Kidney (tissue), 14 donors: Measurements from ENCODE around the gene IQSEC1. TPM values are rescaled to one million over a fixed set of nuclear protein-coding genes. Genes with fewer than 3 reads are reported as not detected.

ENCODE experiments used
- DNase-seq, 5 donors: peaks; one replicate each; pipeline ENCODE4 v3.0.0-alpha.2; 2013 to 2020
- FAIRE-seq: peaks from 2 replicates; lab custom pipeline; 2012; peaks lifted over from hg19 to GRCh38; lab: Jason Lieb, UNC
- H3K27ac ChIP-seq, 2 donors: one replicate each; pipeline ENCODE4 v1.7.0; 2013; ENCODE audit warnings: low read depth in 2 of 2, low read length in 2 of 2, inconsistent platforms in 1 of 2
- H3K27me3 ChIP-seq: one replicate; pipeline ENCODE4 v1.7.1; 2013; ENCODE audit warnings: low read length, inconsistent platforms; ENCODE audit not compliant: control insufficient read depth, insufficient read depth
- H3K36me3 ChIP-seq, 3 donors: one replicate each; pipeline versions ENCODE4 v1.7.0 to v1.7.1; 2013; ENCODE audit warnings: low read length in 3 of 3, control low read depth in 1 of 3, inconsistent platforms in 1 of 3; ENCODE audit not compliant: insufficient read depth in 3 of 3, control insufficient read depth in 2 of 3
- H3K4me1 ChIP-seq, 3 donors: one replicate each; pipeline versions ENCODE4 v1.7.0 to v1.7.1; 2013; ENCODE audit warnings: low read length in 3 of 3, inconsistent platforms in 1 of 3, low read depth in 1 of 3; ENCODE audit not compliant: control insufficient read depth in 2 of 3, insufficient read depth in 2 of 3
- H3K4me3 ChIP-seq, 3 donors: one replicate each; pipeline versions ENCODE4 v1.7.0 to v1.8.1; 2013; ENCODE audit warnings: low read length in 3 of 3, control low read depth in 1 of 3, inconsistent platforms in 1 of 3
- H3K9ac ChIP-seq, 3 donors: one replicate each; pipeline versions ENCODE4 v1.7.0 to v1.7.1; 2013; ENCODE audit warnings: low read length in 3 of 3, control low read depth in 1 of 3, inconsistent platforms in 1 of 3
- H3K9me3 ChIP-seq, 3 donors: one replicate each; pipeline versions ENCODE4 v1.7.0 to v1.7.1; 2013; ENCODE audit warnings: low read length in 3 of 3, control low read depth in 1 of 3, inconsistent platforms in 1 of 3; ENCODE audit not compliant: control insufficient read depth in 2 of 3, insufficient read depth in 1 of 3
- intact Hi-C: fragments of 100-400 bp; cut with DNase I; formaldehyde crosslinking; loops from one replicate; pipeline ENCODE4 v1.11.1; 2022
- polyA plus RNA-seq: library from polyadenylated mRNA; stranded (reverse); fragments of 350-450 nt; fragmentation: Illumina TruSeq; extraction: RNeasy Lipid Tissue Mini Kit (QIAGEN cat#74804); gene quantifications from one replicate; pipeline ENCODE4 v1.2.3, GENCODE V29; 2014; ENCODE audit warnings: low read depth, low replicate concordance; ENCODE audit not compliant: insufficient read depth
- total RNA-seq: library from RNA; stranded (reverse); fragmentation: NEBNext Ultra II Directional; extraction: Animal tissue kit (Norgen Biotek cat#: 25700); gene quantifications from one replicate; pipeline ENCODE4 v1.2.1, GENCODE V29; 2021
- TF ChIP-seq, protein P1 (sequence below): IDR thresholded peaks from 3 replicates; pipeline ENCODE4 v1.5.1; 2012; ENCODE audit warnings: mild to moderate bottlenecking, moderate library complexity, borderline replicate concordance; ENCODE audit not compliant: insufficient read depth; ENCODE audit errors: extremely low read depth
- donor health status: control.
- donor health status: control.
- donor health status: control.
- donor health status: control.
- donor health status: control.
- donor health status: DM: yes; HTN: yes; CAD: no.
- donor health status: Normal renal cell carcinoma (clear cell type).

IQSEC1 gene
- total and polyA plus RNA-seq, 2 donors from 2014 or later = 15.1 to 45.7 TPM

DNA sequence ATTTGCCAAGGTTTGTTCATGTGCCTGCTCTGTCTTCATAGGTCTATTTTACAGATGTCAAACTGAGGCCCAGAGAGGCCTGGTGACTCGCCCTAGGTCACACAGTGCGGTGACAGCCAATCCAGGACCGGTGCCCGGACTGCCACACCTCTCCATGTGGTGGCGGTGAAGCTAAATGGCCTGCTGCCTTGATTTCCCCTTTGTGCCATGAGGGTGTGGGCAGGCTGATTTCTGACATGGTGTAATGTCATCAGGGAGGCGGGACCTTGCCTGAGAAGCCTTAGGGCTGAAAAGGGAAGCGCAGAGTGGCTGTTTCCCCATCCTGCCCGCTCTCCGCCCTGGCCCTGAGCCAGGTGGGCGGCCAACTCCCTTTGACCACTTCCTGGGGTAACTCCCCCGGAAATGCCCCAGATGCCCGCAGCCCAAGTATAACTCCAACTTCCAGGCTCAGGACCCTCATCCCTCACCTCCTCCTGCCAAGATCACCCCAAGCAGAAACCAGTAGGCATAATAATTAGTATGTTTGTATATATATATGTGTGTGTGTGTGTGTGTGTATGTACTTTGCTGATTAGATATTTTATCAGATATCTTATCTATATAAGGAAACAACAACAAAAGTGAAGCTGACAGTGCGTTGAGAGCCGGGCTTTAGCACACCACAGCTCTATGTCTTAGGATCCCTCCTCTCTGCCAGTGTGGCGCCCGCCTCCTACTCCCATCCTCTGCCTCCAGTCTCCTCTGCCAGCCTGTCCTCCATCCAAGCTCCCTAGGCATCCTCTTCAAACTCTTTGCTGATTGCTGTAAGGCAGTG is 63.9 kb downstream of the IQSEC1 start:
- Histone ChIP-seq H3K4me1 (peaks cover 0 to 7% (median 0%) of the 10 kb centered on the region in 3 donors), H3K9ac (no peak overlapping the region)

DNA sequence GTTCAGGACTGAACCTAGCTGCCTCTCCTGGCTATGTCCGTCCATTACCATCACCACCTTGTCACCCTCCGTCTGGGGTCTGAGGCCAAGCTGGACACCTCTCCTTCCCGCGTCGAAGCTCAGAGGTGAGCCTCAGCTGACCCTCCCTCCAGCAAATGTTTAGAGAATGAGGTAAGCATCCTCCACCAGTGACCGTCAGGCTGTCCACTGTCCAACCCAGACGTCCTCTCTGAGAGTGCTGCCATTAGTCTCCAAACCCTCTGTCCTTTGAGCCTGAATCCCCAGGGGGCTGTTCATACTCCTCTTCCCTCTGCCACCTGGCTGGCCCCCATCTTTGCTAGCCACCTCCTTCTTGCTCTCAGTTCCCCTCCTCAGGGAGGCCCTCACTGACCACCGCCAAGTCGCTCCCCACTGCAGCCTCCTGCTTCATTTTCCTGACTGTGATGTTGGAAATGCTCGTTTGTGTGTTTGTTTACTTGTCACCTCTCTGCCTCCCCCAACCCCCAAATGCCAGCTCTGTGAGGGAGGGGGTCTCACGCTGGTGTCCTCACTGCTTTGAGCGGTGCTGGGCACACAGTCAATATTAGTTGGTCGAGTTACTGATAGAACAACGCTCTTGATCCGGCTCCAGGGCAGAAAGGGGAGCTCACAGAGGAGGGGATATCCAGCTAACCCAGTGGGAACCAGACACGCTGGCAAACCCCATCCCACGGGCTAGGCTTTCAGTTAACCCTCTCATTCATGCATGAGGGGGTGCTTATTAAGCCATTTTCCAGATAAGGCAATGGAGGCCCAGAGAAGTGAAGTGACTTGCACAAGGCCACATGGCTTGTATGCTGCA is 64.9 kb downstream of the IQSEC1 start:
- no peaks in the 10 kb centered on the region for H3K27me3 ChIP-seq
- no peak overlapping the region for H3K4me3 ChIP-seq
- TF ChIP-seq, protein P1, sequence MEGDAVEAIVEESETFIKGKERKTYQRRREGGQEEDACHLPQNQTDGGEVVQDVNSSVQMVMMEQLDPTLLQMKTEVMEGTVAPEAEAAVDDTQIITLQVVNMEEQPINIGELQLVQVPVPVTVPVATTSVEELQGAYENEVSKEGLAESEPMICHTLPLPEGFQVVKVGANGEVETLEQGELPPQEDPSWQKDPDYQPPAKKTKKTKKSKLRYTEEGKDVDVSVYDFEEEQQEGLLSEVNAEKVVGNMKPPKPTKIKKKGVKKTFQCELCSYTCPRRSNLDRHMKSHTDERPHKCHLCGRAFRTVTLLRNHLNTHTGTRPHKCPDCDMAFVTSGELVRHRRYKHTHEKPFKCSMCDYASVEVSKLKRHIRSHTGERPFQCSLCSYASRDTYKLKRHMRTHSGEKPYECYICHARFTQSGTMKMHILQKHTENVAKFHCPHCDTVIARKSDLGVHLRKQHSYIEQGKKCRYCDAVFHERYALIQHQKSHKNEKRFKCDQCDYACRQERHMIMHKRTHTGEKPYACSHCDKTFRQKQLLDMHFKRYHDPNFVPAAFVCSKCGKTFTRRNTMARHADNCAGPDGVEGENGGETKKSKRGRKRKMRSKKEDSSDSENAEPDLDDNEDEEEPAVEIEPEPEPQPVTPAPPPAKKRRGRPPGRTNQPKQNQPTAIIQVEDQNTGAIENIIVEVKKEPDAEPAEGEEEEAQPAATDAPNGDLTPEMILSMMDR = no peak
- H3K36me3 ChIP-seq = no peaks in the 10 kb centered on the region
- H3K9me3 ChIP-seq = no peaks in the 10 kb centered on the region
- no peak overlapping the region for H3K27ac ChIP-seq
- H3K4me1 ChIP-seq = peaks cover 0 to 7% (median 0%) of the 10 kb centered on the region in 3 donors
- intact Hi-C loops = no loop called here
- H3K9ac ChIP-seq = no peak overlapping the region
- DNase-seq (peak in 1 of 5 donors; percentile 49), FAIRE-seq (no peak)

More for the DNA sequence above, 63.9 kb downstream of the IQSEC1 start:
- intact Hi-C loops = no loop called here
- DNase-seq (peak in 3 of 5 donors; percentile 42 to 88 (median 54)), FAIRE-seq (no peak)
- TF ChIP-seq, protein P1 = no peak
- no peaks in the 10 kb centered on the region for H3K36me3 ChIP-seq
- H3K27ac ChIP-seq = no peak overlapping the region
- H3K4me3 ChIP-seq = no peak overlapping the region
- H3K27me3 ChIP-seq = no peaks in the 10 kb centered on the region
- no peaks in the 10 kb centered on the region for H3K9me3 ChIP-seq

DNA sequence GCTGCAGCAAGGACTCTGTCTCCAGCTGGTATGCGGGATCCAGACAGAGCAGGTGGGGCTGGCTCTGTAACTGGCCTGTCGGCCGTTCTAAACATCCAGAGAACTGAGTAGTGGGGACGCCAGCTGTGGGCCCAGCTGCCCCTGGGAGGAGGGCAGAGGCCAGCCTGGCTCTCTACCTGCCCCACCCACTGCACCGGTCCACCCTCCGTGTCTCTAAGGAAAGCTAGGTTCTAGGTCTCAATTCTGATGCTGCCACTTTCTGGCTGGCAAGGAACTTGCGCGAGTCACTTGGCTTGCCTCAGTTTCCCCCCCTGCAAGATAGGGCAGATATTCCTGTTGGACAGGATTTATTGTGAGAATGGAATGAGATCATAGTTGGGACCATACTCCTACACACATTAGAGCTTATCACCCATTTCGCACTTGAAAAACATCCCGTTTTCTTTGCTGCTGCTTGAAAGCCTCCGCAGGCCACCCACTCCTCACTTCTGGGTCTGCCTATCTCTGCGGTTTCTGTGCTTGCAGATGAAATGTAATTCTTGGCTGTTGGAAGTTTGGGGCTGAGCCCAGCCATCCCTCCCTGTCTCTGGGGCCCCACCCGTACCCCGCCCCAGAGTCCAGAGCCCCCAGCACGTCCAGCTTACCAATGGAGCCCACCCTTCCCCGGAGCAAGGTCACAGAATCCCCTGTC is 65.8 kb downstream of the IQSEC1 start:
- no peak for FAIRE-seq
- DNase-seq = peak in 1 of 5 donors; percentile 60
- Histone ChIP-seq H3K27me3 (no peaks in the 10 kb centered on the region), H3K9ac (no peak overlapping the region), H3K9me3 (no peaks in the 10 kb centered on the region), H3K4me1 (peaks cover 0 to 7% (median 0%) of the 10 kb centered on the region in 3 donors), H3K27ac (no peak overlapping the region), H3K36me3 (no peaks in the 10 kb centered on the region), H3K4me3 (no peak overlapping the region)
- intact Hi-C loops = no loop called here
- TF ChIP-seq, protein P1 = no peak
